BLaER1 (cell line): ENCODE measurements around the gene LRRC26.
A peak's percentile ranks its signal among the peaks of the same experiment; 100 is the strongest.

Source experiments
- H3K27ac ChIP-seq: shearing (Covaris generic); formaldehyde crosslinking; 2 replicates; pipeline ENCODE4 v1.8.1; 2022
- H3K27me3 ChIP-seq: shearing (Covaris generic); formaldehyde crosslinking; 2 replicates; pipeline ENCODE4 v1.8.1; 2022
- H3K36me3 ChIP-seq: shearing (Covaris generic); formaldehyde crosslinking; 2 replicates; pipeline ENCODE4 v1.8.1; 2022
- H3K4me1 ChIP-seq: shearing (Covaris generic); formaldehyde crosslinking; 2 replicates; pipeline ENCODE4 v1.8.1; 2022
- H3K4me2 ChIP-seq: shearing (Covaris generic); formaldehyde crosslinking; 2 replicates; pipeline ENCODE4 v1.8.1; 2022
- H3K4me3 ChIP-seq: shearing (Covaris generic); formaldehyde crosslinking; 2 replicates; pipeline ENCODE4 v1.8.1; 2022
- H3K9ac ChIP-seq: shearing (Covaris generic); formaldehyde crosslinking; 2 replicates; pipeline ENCODE4 v1.8.1; 2022
- H3K9me3 ChIP-seq: shearing (Covaris generic); formaldehyde crosslinking; 2 replicates; pipeline ENCODE4 v1.8.1; 2022
- H4K20me1 ChIP-seq: shearing (Covaris generic); formaldehyde crosslinking; 2 replicates; pipeline ENCODE4 v1.8.1; 2022
- Cebpa-rat ChIP-seq: shearing (Covaris generic); IDR thresholded peaks from 2 replicates; pipeline ENCODE4 v1.8.1; 2022

Gene LRRC26

GRCh38 chr9:137164370-137165249 lies 5.2 kb downstream of the LRRC26 start:
- no peak overlapping the region for H3K9ac ChIP-seq

GRCh38 chr9:137163805-137164204 lies 6.0 kb downstream of the LRRC26 start:
- H3K4me1 ChIP-seq: peaks cover 58% of the 10 kb centered on the region
- H4K20me1 ChIP-seq: peaks cover 56% of the 10 kb centered on the region
- no peak overlapping the region for H3K9ac ChIP-seq
- no peaks in the 10 kb centered on the region for H3K9me3 ChIP-seq
- TF ChIP-seq Cebpa-rat: no peak
- H3K27ac ChIP-seq: no peak overlapping the region
- H3K4me3 ChIP-seq: no peak overlapping the region
- H3K4me2 ChIP-seq: no peak overlapping the region
- peaks cover 12% of the 10 kb centered on the region; the same call in 1 of the 2 replicates for H3K27me3 ChIP-seq
- peaks cover 21% of the 10 kb centered on the region; the same call in 1 of the 2 replicates for H3K36me3 ChIP-seq

More at GRCh38 chr9:137164370-137165249, 5.2 kb downstream of the LRRC26 start:
- Histone ChIP-seq H4K20me1 (peaks cover 48% of the 10 kb centered on the region), H3K27ac (0 out of 2 replicates have a peak overlapping the region, but pooled peaks have one; percentile 13), H3K4me2 (peak overlapping the region; percentile 34; the same call in 1 of the 2 replicates), H3K4me3 (no peak overlapping the region), H3K36me3 (peaks cover 21% of the 10 kb centered on the region; the same call in 1 of the 2 replicates), H3K9me3 (no peaks in the 10 kb centered on the region), H3K4me1 (peaks cover 52% of the 10 kb centered on the region), H3K27me3 (peaks cover 12% of the 10 kb centered on the region; the same call in 1 of the 2 replicates)
- no peak for TF ChIP-seq Cebpa-rat

GRCh38 chr9:137163365-137163715 lies 6.5 kb downstream of the LRRC26 start:
- Histone ChIP-seq H3K4me1 (peaks cover 62% of the 10 kb centered on the region), H3K4me2 (no peak overlapping the region), H3K36me3 (peaks cover 21% of the 10 kb centered on the region; the same call in 1 of the 2 replicates), H4K20me1 (peaks cover 59% of the 10 kb centered on the region), H3K4me3 (no peak overlapping the region), H3K27ac (no peak overlapping the region), H3K9me3 (no peaks in the 10 kb centered on the region), H3K9ac (no peak overlapping the region), H3K27me3 (peaks cover 12% of the 10 kb centered on the region; the same call in 1 of the 2 replicates)
- TF ChIP-seq Cebpa-rat: no peak

- Histone ChIP-seq H3K4me2 (no peak overlapping the region), H3K4me1 (peaks cover 64% of the 10 kb centered on the region), H3K4me3 (no peak overlapping the region), H3K9ac (no peak overlapping the region), H4K20me1 (peaks cover 55% of the 10 kb centered on the region), H3K9me3 (no peaks in the 10 kb centered on the region), H3K27me3 (peaks cover 12% of the 10 kb centered on the region; the same call in 1 of the 2 replicates), H3K36me3 (peaks cover 21% of the 10 kb centered on the region; the same call in 1 of the 2 replicates), H3K27ac (no peak overlapping the region)
- TF ChIP-seq Cebpa-rat: no peak
Observed at GRCh38 chr9:137162505-137163364, 7.1 kb downstream of the LRRC26 start.

GRCh38 chr9:137161558-137162486 lies 8.0 kb downstream of the LRRC26 start:
- H4K20me1 ChIP-seq: peaks cover 46% of the 10 kb centered on the region
- no peak overlapping the region for H3K27ac ChIP-seq

GRCh38 chr9:137160716-137161557 lies 8.9 kb downstream of the LRRC26 start:
- peaks cover 21% of the 10 kb centered on the region; the same call in 1 of the 2 replicates for H3K36me3 ChIP-seq
- H3K9me3 ChIP-seq: no peaks in the 10 kb centered on the region
- H3K27me3 ChIP-seq: no peaks in the 10 kb centered on the region
- H3K27ac ChIP-seq: no peak overlapping the region
- no peak overlapping the region for H3K9ac ChIP-seq
- peaks cover 54% of the 10 kb centered on the region for H3K4me1 ChIP-seq
- TF ChIP-seq Cebpa-rat: no peak
- peaks cover 37% of the 10 kb centered on the region for H4K20me1 ChIP-seq
- no peak overlapping the region for H3K4me3 ChIP-seq
- no peak overlapping the region for H3K4me2 ChIP-seq

More at GRCh38 chr9:137161558-137162486, 8.0 kb downstream of the LRRC26 start:
- peaks cover 5% of the 10 kb centered on the region; the same call in 1 of the 2 replicates for H3K27me3 ChIP-seq
- H3K9ac ChIP-seq: no peak overlapping the region
- H3K4me1 ChIP-seq: peaks cover 63% of the 10 kb centered on the region
- H3K4me3 ChIP-seq: no peak overlapping the region
- H3K9me3 ChIP-seq: no peaks in the 10 kb centered on the region
- no peak for TF ChIP-seq Cebpa-rat
- no peak overlapping the region for H3K4me2 ChIP-seq
- peaks cover 21% of the 10 kb centered on the region; the same call in 1 of the 2 replicates for H3K36me3 ChIP-seq

GRCh38 chr9:137160054-137160425 lies 9.8 kb downstream of the LRRC26 start:
- H3K4me2 ChIP-seq: peak overlapping the region; percentile 96
- H3K4me1 ChIP-seq: peaks cover 45% of the 10 kb centered on the region
- no peak overlapping the region for H3K9ac ChIP-seq
- peaks cover 15% of the 10 kb centered on the region; the same call in 1 of the 2 replicates for H3K36me3 ChIP-seq
- no peak for TF ChIP-seq Cebpa-rat
- peaks cover 28% of the 10 kb centered on the region for H4K20me1 ChIP-seq
- H3K27ac ChIP-seq: no peak overlapping the region
- no peaks in the 10 kb centered on the region for H3K27me3 ChIP-seq
- no peaks in the 10 kb centered on the region for H3K9me3 ChIP-seq
- no peak overlapping the region for H3K4me3 ChIP-seq
